H4 (cell line): Measurements from ENCODE around the gene RABEP2. TPM values are rescaled to one million over a fixed set of nuclear protein-coding genes. Genes with fewer than 3 reads are reported as not detected.

Experiments used
- total RNA-seq: library from RNA; depleted of rRNA; stranded (reverse); fragments of >200 nt; shearing (Covaris generic); gene quantifications from 2 replicates; pipeline ENCODE4 v1.2.3, GENCODE V29; 2014; rRNA removed

RABEP2 gene
- total RNA-seq, 1 experiment from 2014 or later, result 13.7 TPM

Other genes with a start within 250 kb of the RABEP2 start
- 71.4 and 82.5 TPM in 2 replicates for gene EIF3C, start 213.8 kb downstream of the RABEP2 start, total RNA-seq
- 0.46 and 1.7 TPM in 2 replicates for gene NPIPB9, start 173.5 kb downstream of the RABEP2 start, total RNA-seq
- gene ATXN2L, start 102.2 kb downstream of the RABEP2 start, total RNA-seq, result 27.2 and 31.0 TPM in 2 replicates
- gene TUFM, start 78.9 kb downstream of the RABEP2 start, total RNA-seq, result 150 and 159 TPM in 2 replicates
- 4.6 and 7.5 TPM in 2 replicates for gene SH2B1, start 61.4 kb downstream of the RABEP2 start, total RNA-seq
- gene ATP2A1, start 46.8 kb downstream of the RABEP2 start, total RNA-seq, result 0.04 TPM in 1 of 2 replicates, not detected in the other
- not detected in 2 replicates for gene CD19, start 6.7 kb upstream of the RABEP2 start, total RNA-seq
- 9.9 and 12.7 TPM in 2 replicates for gene NFATC2IP, start 25.7 kb upstream of the RABEP2 start, total RNA-seq
- gene SPNS1, start 49.5 kb upstream of the RABEP2 start, total RNA-seq, result 16.6 and 22.1 TPM in 2 replicates
- 0.29 and 0.50 TPM in 2 replicates for gene LAT, start 59.8 kb upstream of the RABEP2 start, total RNA-seq